ENCODE data around the gene REC114.
"Not testable (repeated sequence)": the region's sequence is repeated elsewhere in the genome, so short reads cannot be mapped to it uniquely, and the experiment has no call there.

REC114 gene

GRCh38 chr15:73442968-73443367 is at the start of gene REC114:
REC114 (plus strand) TSS chr15:73443164; CDS start chr15:73443186, 22 bp downstream.
- no peak for DNase-seq

DNA sequence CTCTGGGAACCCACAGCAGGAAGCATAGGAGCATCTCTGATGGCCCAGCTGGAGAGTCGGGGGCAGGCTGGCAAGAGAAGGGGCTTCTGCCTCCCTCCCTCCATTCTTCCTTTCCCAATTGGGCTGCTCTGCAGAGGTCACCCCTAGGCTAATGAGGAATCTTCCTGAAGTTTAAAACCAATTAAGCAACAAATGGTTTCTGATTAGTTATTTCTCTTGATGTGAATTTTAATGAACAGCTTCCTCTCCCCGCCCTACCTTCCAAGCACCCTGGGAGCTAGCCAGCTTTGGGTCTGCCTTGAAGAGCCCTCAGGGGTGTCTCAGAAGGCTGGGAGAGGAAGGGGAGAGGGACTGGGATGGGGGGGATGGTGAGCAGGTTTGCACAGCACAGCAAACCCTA is 49.6 kb upstream of the REC114 start:
- DNase-seq, result no peak

- DNase-seq, result no peak
Measured at GRCh38 chr15:73394782-73395181, 48.2 kb upstream of the REC114 start.

- no peak for DNase-seq
Measured at GRCh38 chr15:73395671-73396070, 47.3 kb upstream of the REC114 start.

- DNase-seq, result no peak
Measured at GRCh38 chr15:73397461-73397860, 45.5 kb upstream of the REC114 start.

- DNase-seq, result no peak
Measured at GRCh38 chr15:73398861-73399260, 44.1 kb upstream of the REC114 start.

- DNase-seq, result not testable (repeated sequence)
Measured at GRCh38 chr15:73400222-73400621, 42.7 kb upstream of the REC114 start.

DNA sequence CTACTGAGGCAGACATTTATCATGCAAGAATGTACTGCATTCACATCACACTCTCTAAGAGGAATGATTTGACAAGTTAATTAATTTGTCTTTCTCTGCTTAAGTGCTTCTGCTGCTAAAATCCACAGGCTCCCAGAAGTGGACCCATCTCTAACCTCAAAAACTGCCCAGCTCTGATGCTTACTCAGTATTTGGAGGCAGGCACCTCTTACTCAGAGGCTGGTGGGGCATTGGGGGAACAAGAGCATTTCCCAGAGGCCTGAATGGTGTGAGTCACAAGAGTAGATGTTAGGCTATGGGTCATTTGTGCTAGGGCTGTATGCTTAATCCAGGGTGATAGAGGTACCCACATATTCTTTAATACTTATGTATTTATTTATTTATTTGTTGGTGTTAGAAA is 39.8 kb upstream of the REC114 start:
- no peak for DNase-seq

GRCh38 chr15:73414876-73415275 is 28.1 kb upstream of the REC114 start:
- no peak for DNase-seq

DNA sequence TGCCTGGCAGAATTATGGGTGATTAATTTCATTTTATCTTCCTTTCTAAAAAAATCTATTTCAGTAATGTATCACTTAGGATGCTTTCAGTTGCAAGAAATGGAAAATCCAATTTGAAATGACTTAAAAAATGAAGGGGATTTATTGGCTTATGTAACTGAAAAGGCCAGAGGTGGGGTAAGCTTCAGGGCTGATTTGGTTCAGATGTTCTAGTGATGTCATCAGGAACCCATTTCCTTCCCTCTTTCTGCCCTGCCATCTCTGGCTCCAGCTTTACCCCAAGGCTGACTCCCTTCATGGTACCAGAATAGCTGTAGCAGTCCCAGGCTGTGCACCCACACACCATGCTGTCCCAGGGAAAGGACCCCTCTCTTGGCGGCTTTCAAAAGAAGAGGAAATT is 18.5 kb upstream of the REC114 start:
- DNase-seq, result no peak

- DNase-seq, result no peak
Measured at GRCh38 chr15:73425510-73425909, 17.5 kb upstream of the REC114 start.

GRCh38 chr15:73426323-73426994 is 16.5 kb upstream of the REC114 start:
- DNase-seq, result no peak

DNA sequence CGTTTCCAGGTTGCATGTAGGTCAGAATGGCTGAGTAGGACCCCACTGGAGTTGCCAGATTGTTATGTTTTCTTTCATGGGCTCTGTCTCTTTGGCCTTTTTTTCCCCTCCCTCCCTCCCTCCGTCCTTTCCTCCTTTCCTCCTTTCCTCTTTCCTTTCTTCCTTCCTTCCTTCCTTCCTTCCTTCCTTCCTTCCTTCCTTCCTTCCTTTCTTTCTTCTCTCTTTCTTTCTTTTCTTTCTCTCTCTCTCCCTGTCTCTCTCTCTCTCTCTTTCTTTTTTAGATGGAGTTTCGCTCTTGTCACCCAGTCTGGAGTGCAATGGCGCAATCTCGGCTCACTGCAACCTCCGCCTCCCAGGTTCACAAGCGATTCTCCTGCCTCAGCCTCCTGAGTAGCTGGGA is 11.6 kb upstream of the REC114 start:
- DNase-seq, result not testable (repeated sequence)

- DNase-seq, result no peak
Measured at GRCh38 chr15:73433873-73434272, 9.1 kb upstream of the REC114 start.

- DNase-seq, result no peak
Measured at GRCh38 chr15:73436613-73437012, 6.4 kb upstream of the REC114 start.

- DNase-seq, result no peak
Measured at GRCh38 chr15:73437543-73438109, 5.3 kb upstream of the REC114 start.

GRCh38 chr15:73438651-73439050 is 4.3 kb upstream of the REC114 start:
- no peak for DNase-seq

DNA sequence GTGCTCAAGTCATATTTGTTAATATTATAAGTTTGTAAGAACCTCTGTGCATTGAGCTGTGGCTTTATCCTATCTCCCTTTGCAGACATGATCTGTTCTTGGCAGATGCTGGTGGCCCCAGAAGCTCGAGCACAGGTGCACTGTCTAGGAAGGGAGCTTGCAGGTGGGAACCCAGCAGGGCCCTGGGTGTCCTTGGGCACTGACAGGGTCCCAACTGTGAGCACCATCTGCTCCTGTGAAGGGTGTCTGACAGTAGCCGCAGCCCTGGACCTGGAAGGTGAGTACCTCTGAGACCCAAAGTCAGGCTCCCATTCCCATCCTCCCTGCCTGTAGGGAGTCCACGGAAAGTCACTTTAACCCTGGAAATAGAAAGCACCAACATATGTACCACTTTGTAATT is 2.4 kb upstream of the REC114 start:
- no peak for DNase-seq

DNA sequence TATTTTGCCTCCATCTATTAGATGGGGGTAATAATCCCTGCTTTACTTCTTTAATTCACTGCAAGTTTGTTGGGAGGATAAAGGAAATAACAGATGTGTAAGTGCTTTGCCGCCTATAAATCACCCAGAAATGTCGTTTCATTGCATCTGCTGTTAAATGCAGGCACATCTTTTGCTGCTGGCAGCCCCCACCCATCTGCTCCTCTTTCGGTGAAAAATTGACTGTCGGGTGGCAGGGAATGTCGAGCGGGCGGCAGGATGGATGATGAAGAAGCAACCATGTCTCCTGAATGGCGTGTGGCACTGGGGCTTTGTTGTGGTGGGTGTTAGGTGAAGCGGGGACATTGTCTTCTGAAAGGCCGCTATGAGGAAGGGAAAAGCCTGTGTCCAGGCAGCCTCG is 543 bp upstream of the REC114 start:
- no peak for DNase-seq

DNA sequence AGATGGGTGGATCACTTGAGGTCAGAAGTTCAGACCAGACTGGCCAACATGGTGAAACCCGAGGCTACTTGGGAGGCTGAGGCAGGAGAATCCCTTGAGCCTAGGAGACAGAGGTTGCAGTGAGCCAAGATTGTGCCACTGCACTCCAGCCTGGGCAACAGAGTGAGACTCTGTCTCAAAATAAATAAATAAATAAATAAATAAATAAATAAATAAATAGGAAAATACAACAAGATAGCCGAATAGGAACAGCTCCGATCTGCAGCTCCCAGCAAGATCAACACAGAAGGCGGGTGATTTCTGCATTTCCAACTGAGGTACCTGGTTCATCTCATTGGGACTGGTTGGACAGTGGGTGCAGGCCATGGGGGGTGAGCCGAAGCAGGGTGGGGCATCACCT is 4.5 kb downstream of the REC114 start:
- DNase-seq, result not testable (repeated sequence)

DNA sequence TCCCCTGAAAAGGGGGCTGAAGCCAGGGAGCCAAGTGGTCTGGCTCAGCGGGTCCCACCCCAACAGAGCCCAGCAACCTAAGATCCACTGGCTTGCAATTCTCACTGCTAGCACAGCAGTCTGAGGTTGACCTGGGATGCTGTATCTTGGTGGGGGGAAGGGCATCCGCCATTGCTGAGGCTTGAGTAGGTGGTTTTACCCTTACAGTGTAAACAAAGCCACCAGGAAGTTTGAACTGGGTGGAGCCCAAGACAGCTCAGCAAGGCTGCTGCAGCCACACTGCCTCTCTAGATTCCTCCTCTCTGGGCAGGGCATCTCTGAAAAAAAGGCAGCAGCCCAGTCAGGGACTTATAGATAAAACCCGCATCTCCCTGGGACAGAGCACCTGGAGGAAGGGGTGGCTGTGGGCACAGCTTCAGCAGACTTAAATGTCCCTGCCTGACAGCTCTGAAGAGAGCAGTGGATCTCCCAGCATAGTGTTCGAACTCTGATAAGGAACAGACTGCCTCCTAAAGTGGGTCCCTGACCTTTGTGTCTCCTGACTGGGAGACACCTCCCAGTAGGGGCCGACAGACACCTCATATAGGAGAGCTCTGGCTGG is 5.3 kb downstream of the REC114 start:
- not testable (repeated sequence) for DNase-seq

DNA sequence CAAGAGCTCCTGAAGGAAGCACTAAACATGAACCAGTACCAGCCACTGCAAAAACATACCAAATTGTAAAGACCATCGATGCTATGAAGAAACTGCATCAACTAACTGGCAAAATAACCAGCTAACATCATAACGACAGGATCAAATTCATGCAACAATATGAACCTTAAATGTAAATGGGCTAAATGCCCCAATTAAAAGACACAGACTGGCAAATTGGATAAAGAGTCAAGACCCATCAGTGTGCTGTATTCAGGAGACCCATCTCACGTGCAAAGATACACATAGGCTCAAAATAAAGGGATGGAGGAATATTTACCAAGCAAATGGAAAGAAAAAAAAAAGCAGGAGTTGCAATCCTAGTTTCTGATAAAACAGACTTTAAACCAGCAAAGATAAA is 7.0 kb downstream of the REC114 start:
- DNase-seq, result not testable (repeated sequence)

GRCh38 chr15:73454096-73454495 is 11.1 kb downstream of the REC114 start:
- DNase-seq, result no peak

- no peak for DNase-seq
Measured at GRCh38 chr15:73455876-73456275, 12.9 kb downstream of the REC114 start.

GRCh38 chr15:73457334-73457733 is 14.4 kb downstream of the REC114 start:
- no peak for DNase-seq
